GM12864 (cell line): Measurements from ENCODE around the gene PLAU.
"Not testable (repeated sequence)": the region's sequence is repeated elsewhere in the genome, so short reads cannot be mapped to it uniquely, and the experiment has no call there.

Experiments used
- DNase-seq: peaks from one replicate; pipeline ENCODE4 v3.0.0-alpha.2; 2011; ENCODE audit warnings: low read depth
- H3K4me3 ChIP-seq: 2 replicates; pipeline ENCODE4 v1.5.1; 2011; ENCODE audit warnings: mild to moderate bottlenecking, low read depth, low read length, control low read depth
- TF ChIP-seq, protein P1 (sequence below): IDR thresholded peaks from 2 replicates; pipeline ENCODE4 v1.5.1; 2011; ENCODE audit warnings: low read depth, mild to moderate bottlenecking, moderate library complexity, low read length, control low read depth, inconsistent platforms; ENCODE audit errors: missing control alignments

Gene PLAU

DNA sequence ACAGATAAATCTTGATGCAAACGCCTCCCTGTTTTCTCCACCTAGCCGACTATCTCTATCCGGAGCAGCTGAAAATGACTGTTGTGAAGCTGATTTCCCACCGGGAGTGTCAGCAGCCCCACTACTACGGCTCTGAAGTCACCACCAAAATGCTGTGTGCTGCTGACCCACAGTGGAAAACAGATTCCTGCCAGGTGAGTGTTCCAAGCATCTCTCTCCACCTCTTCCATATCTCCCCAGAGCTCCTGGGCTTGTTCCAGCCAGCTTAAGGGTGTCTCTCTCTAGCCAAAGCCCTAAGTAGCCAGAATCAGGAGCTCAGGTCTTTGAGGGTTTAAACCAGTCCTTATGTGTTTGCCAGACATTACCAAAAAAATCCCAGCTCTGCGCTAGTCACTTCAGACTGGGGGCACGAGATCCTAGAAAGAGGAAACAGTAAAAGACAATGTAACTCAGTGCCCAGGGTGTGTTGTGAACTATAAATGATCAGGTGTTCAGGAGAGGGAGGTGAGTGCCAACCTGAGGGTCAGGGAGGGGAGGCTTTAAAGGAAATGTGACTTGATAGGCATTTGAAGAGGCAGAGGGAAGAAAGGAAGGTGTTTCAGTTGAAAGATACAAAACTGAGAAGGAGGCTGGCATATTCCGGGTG is 4.4 kb downstream of the PLAU start:
- TF ChIP-seq, protein P1, sequence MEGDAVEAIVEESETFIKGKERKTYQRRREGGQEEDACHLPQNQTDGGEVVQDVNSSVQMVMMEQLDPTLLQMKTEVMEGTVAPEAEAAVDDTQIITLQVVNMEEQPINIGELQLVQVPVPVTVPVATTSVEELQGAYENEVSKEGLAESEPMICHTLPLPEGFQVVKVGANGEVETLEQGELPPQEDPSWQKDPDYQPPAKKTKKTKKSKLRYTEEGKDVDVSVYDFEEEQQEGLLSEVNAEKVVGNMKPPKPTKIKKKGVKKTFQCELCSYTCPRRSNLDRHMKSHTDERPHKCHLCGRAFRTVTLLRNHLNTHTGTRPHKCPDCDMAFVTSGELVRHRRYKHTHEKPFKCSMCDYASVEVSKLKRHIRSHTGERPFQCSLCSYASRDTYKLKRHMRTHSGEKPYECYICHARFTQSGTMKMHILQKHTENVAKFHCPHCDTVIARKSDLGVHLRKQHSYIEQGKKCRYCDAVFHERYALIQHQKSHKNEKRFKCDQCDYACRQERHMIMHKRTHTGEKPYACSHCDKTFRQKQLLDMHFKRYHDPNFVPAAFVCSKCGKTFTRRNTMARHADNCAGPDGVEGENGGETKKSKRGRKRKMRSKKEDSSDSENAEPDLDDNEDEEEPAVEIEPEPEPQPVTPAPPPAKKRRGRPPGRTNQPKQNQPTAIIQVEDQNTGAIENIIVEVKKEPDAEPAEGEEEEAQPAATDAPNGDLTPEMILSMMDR: no peak
- no peak for DNase-seq
- H3K4me3 ChIP-seq: no peak overlapping the region

DNA sequence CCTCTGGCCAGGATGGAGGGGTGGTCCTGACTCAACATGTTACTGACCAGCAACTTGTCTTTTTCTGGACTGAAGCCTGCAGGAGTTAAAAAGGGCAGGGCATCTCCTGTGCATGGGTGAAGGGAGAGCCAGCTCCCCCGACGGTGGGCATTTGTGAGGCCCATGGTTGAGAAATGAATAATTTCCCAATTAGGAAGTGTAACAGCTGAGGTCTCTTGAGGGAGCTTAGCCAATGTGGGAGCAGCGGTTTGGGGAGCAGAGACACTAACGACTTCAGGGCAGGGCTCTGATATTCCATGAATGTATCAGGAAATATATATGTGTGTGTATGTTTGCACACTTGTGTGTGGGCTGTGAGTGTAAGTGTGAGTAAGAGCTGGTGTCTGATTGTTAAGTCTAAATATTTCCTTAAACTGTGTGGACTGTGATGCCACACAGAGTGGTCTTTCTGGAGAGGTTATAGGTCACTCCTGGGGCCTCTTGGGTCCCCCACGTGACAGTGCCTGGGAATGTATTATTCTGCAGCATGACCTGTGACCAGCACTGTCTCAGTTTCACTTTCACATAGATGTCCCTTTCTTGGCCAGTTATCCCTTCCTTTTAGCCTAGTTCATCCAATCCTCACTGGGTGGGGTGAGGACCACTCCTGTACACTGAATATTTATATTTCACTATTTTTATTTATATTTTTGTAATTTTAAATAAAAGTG is 6.0 kb downstream of the PLAU start:
- no peak overlapping the region for H3K4me3 ChIP-seq
- TF ChIP-seq, protein P1: no peak
- no peak for DNase-seq

DNA sequence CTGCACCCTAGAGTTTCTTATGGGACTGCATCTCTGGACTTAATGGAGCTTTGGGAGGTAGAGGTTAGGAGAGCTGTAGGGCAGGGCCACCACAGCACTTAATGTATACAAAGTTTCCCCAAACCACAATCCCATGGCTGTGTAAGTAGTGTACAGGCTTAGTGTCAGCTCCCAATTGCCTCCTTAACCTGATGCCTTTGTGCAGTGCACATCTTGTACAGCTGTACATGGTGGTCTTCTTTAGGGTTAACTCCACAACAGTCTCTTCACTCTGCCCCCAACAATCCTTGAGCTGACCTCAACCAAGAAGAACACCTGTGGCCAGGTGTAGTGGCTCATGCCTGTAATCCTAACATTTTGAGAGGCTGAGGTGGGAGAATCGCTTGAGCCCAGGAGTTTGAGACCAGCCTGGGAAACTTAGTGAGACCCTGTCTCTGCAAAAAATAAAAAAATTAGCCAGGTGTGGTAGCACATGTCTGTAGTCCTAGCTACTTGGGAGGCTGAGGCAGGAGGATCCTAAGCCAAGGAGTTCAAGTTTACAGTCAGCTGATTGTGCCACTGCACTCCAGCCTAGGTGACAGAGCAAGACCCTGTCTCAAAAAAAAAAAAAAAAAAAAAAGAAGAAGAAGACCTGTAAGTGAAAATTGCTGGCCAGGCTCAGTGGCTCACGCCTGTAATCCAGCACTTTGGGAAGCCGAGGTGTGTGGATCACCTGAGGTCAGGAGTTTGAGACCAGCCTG is 6.8 kb downstream of the PLAU start:
- no peak overlapping the region for H3K4me3 ChIP-seq
- TF ChIP-seq, protein P1: no peak
- no peak for DNase-seq

DNA sequence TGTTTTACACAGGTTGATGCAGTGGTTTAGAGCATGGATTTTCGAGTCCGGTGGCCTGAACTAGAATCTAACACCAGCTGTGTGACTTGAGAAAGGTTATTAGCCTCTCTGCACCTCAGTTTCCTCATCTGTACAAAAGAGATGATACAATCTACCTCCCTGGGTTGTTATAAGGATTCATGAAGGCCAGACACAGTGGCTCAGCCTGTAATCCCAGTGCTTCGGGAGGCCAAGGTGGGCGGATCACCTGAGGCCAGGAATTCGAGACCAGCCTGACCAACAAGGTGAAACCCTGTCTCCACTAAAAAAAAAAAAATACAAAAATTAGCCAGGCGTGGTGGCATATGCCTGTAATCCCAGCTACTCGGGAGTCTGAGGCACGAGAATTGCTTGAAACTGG is 8.5 kb downstream of the PLAU start:
- not testable (repeated sequence) for H3K4me3 ChIP-seq, DNase-seq

DNA sequence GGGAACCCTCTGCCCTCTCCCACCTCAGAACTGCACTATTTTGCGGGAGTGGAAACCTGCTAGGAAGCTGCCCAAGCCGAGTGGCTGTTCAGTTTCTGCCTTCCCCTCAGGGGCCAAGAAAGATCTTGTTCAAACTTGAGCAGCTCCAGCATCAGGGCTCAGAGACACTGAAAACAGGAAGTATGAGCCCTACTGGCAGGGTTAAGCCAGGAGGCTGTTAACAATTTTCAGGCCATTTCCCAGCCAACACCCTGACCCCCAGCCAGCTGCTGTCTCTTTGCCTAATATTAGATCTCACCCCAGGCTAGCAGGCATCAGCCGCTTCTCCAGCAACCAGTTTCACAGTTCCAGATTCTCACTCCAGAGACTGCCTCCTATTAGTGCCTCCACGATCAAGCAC is 9.2 kb downstream of the PLAU start:
- no peak for DNase-seq
- TF ChIP-seq, protein P1: no peak
- no peak overlapping the region for H3K4me3 ChIP-seq

DNA sequence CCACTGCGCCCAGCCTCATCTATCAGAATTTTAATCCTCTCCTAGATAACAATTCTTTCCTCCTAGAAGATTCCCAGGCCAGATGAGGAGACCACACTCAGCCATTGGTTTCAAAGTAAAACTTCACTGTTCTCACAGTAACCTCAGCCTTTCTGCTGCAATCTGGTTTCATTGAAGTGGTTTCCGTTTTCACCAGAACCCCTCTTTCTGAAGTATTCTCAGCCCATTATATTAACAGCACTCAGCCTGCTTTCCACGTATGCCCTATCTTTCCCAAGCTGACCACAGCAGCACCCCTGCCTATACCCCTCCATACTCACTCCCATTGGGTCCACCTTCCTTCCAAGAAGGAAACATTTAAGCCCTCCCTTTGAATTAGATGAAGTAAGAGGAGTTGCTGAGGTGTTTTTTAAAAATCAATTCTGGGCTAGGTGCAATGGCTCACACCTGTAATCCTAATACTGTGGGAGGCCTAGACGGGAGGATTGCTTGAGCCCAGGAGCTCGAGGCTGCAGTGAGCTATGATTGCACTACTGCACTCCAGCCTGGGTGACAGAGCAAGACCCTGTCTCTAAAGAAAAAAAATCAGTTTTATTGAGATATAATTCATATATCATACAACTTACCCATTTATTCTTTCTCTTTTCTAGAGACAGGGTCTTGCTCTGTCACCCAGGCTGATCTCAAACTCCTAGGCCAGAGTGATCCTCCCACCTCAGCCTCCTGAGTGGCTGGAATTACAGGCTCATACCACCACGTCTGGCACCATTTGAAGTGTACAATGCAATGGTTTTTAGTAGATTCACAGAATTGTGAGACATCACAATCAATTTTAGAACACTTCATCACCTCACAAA is 11.3 kb downstream of the PLAU start:
- TF ChIP-seq, protein P1: no peak
- H3K4me3 ChIP-seq: no peak overlapping the region

DNA sequence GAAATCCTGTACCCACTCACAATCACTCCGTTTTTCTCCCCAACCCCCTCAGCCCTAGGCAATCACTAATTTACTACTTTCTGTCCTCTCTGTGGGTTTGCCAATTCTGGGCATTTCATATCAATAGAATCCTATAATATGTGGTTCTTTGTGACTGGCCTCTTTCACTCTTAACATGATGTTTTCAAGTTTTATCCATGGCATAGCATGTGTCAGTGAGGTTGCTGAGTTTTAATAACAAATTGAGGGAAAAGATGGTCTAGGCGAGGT is 11.9 kb downstream of the PLAU start:
- TF ChIP-seq, protein P1: no peak
- no peak for DNase-seq
- H3K4me3 ChIP-seq: no peak overlapping the region

More for the DNA sequence above, 11.3 kb downstream of the PLAU start:
- DNase-seq: no peak
